ENCODE results near the gene PAQR4. TPM values are rescaled to one million over a fixed set of nuclear protein-coding genes. Genes with fewer than 3 reads are reported as not detected.

Gene PAQR4
- total RNA-seq, result 3.5 and 4.8 TPM in 2 replicates

DNA sequence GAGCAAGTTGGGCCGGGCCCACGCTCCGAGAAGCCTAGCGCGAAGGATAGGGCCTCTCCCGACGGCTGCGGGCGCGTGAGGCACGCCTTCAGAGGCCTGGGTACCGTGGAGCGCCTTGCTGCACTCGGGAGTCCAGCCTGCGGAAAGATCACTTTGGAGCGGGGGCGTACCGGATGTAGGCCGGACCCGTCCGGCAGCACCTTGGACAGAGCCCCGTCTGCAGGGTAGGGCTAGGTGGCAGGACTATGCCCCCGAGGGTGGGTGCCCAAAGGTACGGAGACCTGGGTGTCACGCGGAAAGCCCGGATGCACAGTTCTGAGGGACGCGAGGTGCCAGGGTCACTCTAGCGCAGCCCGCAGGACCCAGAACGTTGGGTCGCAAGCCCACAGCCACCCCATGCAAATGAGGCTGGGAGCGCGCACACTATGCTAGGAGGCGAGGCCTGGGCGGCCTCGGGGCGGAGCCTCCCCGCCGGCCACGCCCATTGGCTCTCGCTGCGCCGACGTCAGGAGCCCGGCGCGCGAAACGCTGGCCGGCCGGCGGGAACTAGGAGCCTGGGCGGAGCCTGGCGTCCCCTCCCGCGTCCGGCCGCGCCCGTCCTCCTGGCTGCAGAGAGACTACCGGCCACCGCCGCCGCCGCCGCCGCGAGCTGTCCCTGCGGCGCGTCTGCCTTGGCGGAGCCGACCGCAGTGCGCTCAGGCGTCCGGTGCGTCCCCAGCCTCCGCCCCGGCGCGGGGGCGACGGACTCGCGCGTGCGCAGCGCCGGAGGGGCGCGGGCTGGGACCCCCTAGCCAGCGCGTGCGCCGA, at the start of gene PAQR4:
TSS of gene PAQR4 (plus strand) at position 611 of the 807 bp plus-strand sequence. CDS start 327 bp downstream, outside the sequence.

DNA sequence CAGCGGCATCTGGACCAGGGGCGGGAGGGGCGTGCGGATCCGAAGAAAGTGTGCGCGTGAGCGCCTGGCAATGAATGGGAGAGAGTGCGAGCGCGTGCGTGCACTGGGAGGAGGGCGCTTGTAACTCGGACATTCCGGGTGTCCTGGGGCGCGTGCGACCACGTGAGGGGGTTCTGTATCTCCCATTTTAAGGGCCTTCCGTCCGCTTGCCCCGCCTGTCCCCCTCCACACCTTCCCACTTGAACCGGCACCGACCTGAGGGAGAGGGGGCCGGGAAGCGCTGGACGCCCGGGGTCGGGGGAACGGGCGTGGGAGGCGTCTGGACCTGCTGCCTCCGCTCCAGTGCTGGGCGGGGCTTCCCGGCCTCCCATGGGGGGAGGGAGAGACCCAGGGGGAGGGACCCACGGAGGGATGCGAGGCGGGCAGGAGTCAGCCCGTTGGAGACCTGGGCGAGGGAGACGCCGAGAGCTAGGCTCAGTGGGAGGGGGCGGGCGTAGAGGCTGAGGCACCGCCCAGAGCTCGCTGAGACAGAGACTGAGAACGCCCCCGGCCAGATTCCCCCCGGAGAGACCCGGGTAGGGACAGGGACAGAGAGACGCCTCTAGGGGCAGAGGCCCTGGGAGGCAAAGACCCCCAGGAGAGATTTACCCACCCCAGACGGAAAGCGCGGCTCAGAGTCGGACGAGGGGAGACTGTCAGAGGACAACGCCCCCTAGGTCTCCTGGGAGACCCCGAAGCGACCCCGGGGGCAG, 5.2 kb upstream of the PAQR4 start, which contains the start of gene KREMEN2:
TSS of gene KREMEN2 (plus strand) at position 553 of the 752 bp plus-strand sequence. CDS start 246 bp downstream, outside the sequence.

DNA sequence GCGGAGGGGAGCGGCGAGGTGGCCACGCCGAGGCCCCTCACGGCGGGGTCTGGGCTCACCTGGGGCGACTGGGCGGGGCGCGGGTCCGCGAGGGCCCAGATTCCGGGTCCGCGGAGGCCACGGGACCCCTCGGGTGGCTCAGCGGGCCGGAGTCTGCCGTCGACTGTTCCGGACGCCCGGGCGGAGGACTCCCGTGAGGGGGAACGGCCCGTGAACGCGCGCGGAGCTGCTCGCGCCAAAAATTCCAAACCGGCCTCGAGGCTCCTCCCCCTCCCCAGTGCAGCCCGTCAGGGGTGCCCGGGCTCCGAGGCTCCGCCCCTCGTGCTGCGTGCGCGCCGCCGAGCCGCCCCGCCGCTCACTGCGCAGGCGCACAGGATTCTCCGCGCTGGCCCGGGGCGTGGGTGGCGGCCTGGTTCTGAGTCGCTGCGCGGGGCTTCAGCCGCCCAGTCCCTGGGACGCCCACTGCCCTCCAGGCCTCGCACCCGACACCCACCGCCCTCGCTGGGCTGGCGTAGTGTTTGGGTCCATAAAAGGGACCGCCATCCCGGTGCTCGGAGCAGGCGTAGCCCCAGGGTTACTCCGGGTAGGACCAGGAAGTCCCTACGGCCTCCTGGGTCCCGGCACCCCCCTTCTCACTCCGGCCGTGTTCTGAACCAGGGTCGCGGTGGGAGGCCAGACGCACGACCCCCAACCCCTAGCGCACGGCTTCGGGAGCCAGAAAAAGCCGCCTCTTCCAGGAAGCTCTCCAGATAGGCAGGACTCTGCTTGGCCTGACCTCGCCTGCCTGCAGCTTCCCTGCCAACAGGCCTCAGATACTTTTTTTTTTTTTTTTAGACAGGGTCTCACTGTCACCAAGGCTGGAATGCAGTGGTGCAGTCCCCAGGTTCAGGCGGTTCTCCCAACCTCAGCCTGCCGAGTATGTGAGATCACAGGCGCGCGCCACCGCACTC, 11.4 kb downstream of the PAQR4 start, which contains the start of gene PKMYT1:
TSS of gene PKMYT1 (minus strand) at position 220 of the 950 bp plus-strand sequence. CDS start 789 bp downstream, outside the sequence.

DNA sequence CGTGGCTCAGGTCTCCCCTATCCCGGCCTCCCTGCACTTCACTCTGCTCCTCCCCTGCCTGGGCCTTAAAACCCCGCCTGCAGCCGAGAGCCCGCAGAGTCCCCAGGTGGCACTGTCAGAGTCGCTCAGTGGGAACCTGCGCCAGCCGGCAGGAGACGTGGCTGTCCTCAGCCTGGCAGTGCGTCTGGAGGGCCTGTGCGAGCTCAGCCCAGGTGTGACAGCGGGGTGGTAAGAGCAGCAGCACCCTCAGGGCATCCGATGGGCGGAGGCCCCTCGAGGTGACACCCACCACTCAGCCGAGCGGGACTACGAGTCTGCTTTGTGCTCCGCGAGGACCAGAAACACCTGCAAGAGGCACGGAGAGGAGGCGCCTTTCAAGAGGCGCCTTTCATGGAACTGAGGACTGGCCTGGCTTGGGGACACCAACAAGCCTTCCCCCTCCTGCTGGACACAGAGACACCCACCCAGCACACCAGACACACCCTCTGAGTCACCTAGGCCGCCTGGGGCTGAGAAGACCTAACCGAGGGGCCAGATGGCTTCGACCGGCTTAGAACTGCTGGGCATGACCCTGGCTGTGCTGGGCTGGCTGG, 43.8 kb downstream of the PAQR4 start, which contains the start of gene CLDN9:
TSS of gene CLDN9 (plus strand) at position 96 of the 593 bp plus-strand sequence. CDS start at position 536, 440 bp downstream.

DNA sequence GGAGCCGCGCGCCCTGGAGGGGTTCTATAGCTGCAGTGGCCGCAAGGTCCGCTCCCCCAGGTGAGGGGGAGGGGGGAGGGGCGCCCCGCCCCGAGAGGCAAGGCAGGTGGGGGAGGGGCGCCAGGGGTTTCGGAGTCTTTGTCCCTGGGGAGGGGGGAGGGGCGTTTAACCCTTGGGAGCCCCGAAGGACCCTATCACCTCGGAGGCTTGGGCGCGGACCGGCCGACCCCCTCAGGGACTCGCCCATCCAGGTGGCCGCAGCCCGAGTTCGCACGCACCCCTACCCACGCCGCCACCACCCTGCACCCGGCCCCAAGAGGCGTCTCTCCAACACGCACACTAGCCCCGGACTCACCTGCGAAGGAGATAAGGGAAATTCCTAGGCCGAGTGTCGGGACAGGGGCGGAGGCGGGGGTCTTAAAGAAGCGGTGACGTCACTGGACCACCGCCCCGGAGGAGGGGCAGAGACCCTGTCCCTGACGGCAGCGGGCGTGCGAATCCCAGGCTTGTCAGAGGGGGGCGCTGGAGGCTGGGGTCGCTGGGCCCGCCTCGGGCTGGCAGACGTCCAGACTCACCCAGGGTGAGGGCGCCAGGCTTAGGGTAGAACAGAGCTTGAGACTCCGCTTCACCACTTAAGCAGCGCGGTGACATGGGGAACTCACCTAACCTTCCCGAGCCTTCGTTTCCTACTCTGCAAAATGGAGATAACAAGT, 48.8 kb downstream of the PAQR4 start, which contains the start of gene CLDN6:
TSS of gene CLDN6 (minus strand) at position 390 of the 713 bp plus-strand sequence. CDS start 2,162 bp downstream, outside the sequence.

DNA sequence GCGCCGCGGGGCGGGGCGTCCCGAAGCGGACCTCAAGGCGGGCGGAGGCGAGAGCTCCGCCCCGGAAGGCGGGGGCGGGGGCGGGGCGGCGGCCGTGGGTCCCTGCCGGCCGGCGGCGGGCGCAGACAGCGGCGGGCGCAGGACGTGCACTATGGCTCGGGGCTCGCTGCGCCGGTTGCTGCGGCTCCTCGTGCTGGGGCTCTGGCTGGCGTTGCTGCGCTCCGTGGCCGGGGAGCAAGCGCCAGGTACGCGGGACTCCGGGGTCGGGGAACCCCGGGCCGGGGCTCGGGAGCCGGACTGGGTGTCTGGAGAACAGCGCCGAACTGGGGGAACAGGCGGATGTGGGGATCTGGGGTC, 51.1 kb downstream of the PAQR4 start, which contains the start of gene TNFRSF12A:
TSS of gene TNFRSF12A (plus strand) at position 122 of the 357 bp plus-strand sequence. CDS start at position 152, 30 bp downstream.

Small RNA genes lying within 50 kb of the gene (small RNA-seq; reads per million reads assigned to genes)
- not detected for gene LINC00514

Other genes starting within 250 kb of the PAQR4 start
- 1.1 and 1.3 TPM in 2 replicates for gene PRSS27, start 249.1 kb upstream of the PAQR4 start, total RNA-seq
- 82.6 and 88.5 TPM in 2 replicates for gene SRRM2, start 216.7 kb upstream of the PAQR4 start, total RNA-seq
- gene ELOB, start 192.1 kb upstream of the PAQR4 start, total RNA-seq, result 163 and 314 TPM in 2 replicates
- gene PRSS33, start 181.8 kb upstream of the PAQR4 start, total RNA-seq, result not detected in 2 replicates
- not detected in 2 replicates for gene PRSS41, start 170.9 kb upstream of the PAQR4 start, total RNA-seq
- gene PRSS21, start 152.1 kb upstream of the PAQR4 start, total RNA-seq, result 0.22 TPM in 1 of 2 replicates, not detected in the other
- 3.7 and 6.7 TPM in 2 replicates for gene ZG16B, start 139.0 kb upstream of the PAQR4 start, total RNA-seq
- gene PRSS22, start 111.2 kb upstream of the PAQR4 start, total RNA-seq, result not detected in 2 replicates
- 37.6 and 46.6 TPM in 2 replicates for gene FLYWCH2, start 86.1 kb upstream of the PAQR4 start, total RNA-seq
- 43.4 and 51.8 TPM in 2 replicates for gene FLYWCH1, start 57.4 kb upstream of the PAQR4 start, total RNA-seq
- gene KREMEN2, start 5.1 kb upstream of the PAQR4 start, total RNA-seq, result not detected in 2 replicates
- gene PKMYT1, start 11.1 kb downstream of the PAQR4 start, total RNA-seq, result 4.8 and 6.4 TPM in 2 replicates
- not detected in 2 replicates for gene CLDN9, start 43.6 kb downstream of the PAQR4 start, total RNA-seq
- gene CLDN6, start 48.8 kb downstream of the PAQR4 start, total RNA-seq, result not detected in 2 replicates
- gene TNFRSF12A, start 51.0 kb downstream of the PAQR4 start, total RNA-seq, result 114 and 131 TPM in 2 replicates
- 12.8 and 18.4 TPM in 2 replicates for gene HCFC1R1, start 54.6 kb downstream of the PAQR4 start, total RNA-seq
- 18.8 and 20.3 TPM in 2 replicates for gene THOC6, start 54.7 kb downstream of the PAQR4 start, total RNA-seq
- 0.11 TPM in 1 of 2 replicates, not detected in the other for gene BICDL2, start 67.6 kb downstream of the PAQR4 start, total RNA-seq
- gene MMP25, start 77.2 kb downstream of the PAQR4 start, total RNA-seq, result not detected in 2 replicates
- gene IL32, start 96.3 kb downstream of the PAQR4 start, total RNA-seq, result 1.3 and 5.6 TPM in 2 replicates
- not detected in 2 replicates for gene ZSCAN10, start 129.9 kb downstream of the PAQR4 start, total RNA-seq
- gene ZNF205, start 143.2 kb downstream of the PAQR4 start, total RNA-seq, result 9.7 and 11.8 TPM in 2 replicates
- 4.2 and 4.8 TPM in 2 replicates for gene ZNF213, start 165.7 kb downstream of the PAQR4 start, total RNA-seq
- not detected in 2 replicates for gene OR1F1, start 218.9 kb downstream of the PAQR4 start, total RNA-seq

Data from articular chondrocyte of knee joint (primary cell).